GM10847 (cell line): ENCODE measurements around the gene PCDHAC1.

ENCODE experiments used
- POLR2A ChIP-seq: IDR thresholded peaks from 2 replicates; pipeline ENCODE4 v1.6.1; 2011; ENCODE audit not compliant: insufficient read length; ENCODE audit errors: extremely low read depth

The PCDHAC1 gene

DNA sequence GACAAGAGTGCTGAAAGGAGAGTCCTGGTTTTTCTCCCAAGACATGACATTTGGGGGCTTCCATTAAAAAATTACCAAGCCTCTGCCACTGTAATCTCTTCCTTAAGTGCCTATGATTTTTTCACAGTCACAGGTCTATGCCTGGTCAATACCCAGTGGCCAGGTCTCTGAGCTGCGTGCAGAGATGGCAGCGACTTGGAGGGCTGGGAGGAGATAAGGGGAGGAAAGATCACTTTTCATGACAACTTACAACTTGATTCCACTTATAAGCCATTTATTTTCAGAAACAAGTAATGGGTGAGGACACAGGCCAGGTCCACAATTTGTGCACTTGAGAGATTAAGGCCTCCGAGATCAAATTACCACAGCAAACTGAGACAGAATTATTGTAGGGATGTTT lies 38.3 kb downstream of the PCDHAC1 start:
- no peak for TF ChIP-seq POLR2A

DNA sequence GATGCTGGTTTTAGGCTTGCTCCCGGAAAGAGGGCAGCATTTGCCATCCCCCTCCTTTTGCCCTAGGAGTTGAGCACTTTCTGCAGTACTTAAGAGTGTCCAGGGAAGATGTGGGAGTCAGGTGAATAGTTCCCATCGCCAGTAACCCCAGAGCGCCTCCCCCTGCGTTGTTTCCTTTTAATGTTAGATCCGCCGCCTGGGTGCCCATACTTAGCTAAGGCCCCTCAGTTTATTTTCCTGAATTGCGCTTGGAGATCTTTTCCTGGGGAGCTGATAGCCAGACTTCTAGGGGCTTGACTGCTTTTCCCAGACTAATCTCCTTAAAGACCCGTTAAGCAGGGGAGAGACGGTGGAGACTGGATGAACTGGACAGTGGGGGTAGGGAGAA lies 39.8 kb downstream of the PCDHAC1 start:
- TF ChIP-seq POLR2A = no peak

DNA sequence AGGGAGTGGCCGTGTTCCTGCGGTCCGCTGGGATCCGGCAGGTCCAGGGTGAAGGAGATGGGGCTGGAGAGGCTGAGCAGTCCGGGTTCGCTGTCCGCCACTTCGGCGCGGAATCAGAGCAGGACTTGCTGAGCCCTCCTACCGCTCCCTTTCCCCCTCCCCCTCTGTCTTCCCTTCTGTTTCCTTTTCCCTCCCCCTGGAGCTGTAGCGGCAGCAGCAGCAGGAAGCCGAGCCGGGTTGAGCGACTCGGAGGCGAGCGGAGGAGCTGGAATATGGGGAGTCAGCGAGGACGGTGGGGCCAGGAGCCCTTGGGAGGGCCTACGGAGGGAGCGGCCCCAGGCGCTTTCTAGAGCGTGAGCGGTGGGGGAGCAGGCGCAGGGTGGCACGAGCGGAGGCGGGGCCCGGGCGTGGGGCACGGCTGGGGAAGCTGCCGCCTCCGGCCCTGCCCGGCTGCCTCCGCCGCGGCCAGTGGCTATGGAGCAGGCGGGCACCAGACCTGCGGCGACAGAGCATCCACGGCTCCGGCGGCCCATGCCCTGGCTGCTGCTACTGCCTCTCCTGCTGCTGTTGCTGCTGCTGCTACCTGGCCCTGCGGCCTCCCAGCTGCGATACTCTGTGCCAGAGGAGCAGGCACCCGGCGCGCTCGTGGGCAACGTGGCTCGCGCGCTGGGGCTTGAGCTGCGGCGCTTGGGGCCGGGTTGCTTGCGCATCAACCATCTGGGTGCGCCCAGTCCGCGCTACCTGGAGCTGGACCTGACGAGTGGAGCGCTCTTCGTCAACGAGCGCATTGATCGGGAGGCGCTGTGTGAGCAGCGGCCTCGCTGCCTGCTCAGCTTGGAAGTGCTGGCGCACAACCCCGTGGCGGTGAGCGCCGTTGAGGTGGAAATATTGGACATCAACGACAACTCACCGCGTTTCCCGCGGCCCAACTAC lies 40.5 kb downstream of the PCDHAC1 start, which contains the start of gene PCDHAC2:
TSS of gene PCDHAC2 (plus strand) at position 184 of the 933 bp plus-strand sequence. CDS start at position 475, 291 bp downstream.
- no peak for TF ChIP-seq POLR2A

DNA sequence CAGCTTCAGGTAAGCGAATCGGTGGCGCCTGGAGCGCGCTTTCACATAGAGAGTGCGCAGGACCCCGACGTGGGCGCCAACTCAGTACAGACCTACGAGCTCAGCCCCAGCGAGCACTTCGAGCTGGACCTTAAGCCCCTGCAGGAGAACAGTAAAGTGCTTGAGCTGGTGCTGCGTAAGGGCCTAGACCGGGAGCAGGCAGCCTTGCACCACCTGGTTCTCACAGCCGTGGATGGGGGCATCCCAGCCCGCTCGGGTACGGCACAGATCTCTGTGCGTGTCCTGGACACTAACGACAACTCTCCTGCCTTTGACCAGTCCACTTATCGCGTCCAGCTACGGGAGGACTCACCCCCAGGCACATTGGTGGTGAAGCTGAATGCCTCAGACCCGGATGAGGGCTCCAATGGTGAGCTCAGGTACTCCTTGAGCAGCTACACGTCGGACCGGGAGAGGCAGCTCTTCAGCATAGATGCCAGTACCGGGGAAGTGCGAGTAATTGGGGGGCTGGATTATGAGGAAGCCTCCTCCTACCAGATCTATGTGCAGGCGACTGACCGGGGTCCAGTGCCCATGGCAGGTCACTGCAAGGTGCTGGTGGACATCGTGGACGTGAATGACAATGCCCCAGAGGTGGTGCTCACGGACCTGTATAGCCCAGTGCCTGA lies 41.3 kb downstream of the PCDHAC1 start:
- no peak for TF ChIP-seq POLR2A

DNA sequence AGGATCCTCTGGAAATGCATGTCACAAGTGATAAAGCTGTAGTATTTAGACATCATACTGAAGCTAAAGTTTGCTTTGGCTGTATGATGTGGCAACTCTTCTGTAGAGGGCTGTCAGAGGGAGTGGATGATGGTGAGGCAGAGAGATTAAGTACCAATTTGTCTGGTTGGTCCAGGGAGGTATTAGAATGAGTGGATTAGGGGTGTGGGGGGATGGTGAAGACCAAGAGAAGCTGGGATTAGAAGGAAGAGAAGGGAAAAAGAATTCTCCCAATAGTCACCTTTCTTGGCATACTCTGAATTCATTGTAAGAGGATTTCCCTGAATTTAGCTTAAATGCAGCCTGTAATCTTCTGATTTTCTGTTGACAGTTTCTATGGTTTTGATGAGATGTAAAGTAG lies 43.8 kb downstream of the PCDHAC1 start:
- no peak for TF ChIP-seq POLR2A

DNA sequence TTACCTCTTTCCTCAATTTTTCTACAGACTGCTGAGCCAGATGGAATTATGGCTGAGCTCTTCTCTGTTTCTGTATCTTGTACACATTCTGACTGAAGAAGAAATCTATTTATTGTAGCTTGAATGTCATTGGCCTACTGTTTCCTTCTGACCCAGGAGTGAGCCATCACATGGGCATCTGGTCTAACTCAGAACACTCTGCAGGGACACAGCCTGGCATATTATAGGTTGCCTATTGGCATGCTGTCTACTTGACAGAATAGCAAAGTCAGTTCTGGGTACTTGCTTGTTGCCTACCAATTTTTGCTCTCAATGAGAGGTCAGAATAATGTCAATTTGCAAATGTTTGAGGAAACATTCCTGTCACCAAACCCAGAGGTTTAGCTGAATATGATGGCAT lies 47.5 kb downstream of the PCDHAC1 start:
- no peak for TF ChIP-seq POLR2A

DNA sequence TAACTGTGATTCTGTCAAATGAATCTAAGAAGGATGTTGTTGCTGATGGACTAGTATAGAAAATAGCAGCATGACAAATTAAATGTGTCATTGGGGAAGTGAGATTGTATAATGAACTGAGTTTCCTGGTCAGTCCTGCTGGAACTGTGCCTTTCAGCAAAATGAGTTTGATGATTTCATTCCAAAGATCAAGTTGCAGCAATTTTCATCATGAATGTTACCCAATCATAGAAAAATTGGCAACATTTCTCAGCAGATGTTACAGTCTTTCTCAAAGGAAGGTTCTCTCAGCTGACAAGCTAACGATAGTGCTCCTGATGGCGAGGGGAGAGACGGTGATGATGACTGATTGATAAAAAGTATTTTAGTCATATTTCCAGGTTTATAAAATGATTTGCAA lies 50.9 kb downstream of the PCDHAC1 start:
- no peak for TF ChIP-seq POLR2A

DNA sequence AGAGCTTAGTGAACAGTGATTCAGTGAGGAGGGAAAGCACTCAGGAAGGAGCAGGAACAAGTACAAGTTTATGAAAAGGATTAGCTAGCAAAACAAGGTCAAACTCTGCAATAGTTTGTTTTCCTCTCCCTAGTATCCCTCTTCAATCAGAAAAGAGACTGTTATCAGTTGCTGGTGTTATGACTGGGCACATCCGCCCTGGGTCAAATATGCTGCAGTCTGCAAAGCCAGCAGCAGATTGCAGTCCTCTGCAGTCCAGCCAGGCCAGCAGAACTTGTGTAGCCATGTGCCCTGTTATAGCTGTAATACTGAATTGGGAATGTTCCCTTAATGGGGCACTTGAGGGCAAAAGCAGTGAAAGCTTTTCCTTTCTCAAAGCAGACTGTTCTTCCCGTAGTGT lies 52.2 kb downstream of the PCDHAC1 start:
- TF ChIP-seq POLR2A = no peak

DNA sequence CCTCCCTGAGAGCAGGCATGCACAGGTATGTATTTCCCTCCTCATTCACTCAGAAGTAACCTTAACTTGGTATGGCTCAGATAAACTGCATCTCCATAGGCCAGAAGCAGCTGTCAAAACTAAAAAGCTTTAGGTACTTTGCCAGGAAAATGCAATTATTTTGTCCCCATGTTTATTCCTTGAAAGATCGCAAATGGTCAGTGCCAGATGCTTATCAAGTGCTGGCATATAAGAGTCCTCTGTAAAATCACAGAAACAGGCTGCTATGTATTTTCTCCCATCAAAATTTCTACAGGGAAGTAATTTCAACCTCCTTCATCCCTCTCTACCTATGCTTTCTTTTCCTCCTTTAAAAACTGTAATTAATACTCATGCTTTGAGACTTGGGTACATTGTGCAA lies 52.9 kb downstream of the PCDHAC1 start:
- no peak for TF ChIP-seq POLR2A
